GM04504 (cell line): ENCODE measurements around the gene CHDH.

ENCODE experiments used
- DNase-seq: peaks from one replicate; pipeline ENCODE4 v3.0.0-alpha.2; 2012; ENCODE audit warnings: low read depth

CHDH gene

DNA sequence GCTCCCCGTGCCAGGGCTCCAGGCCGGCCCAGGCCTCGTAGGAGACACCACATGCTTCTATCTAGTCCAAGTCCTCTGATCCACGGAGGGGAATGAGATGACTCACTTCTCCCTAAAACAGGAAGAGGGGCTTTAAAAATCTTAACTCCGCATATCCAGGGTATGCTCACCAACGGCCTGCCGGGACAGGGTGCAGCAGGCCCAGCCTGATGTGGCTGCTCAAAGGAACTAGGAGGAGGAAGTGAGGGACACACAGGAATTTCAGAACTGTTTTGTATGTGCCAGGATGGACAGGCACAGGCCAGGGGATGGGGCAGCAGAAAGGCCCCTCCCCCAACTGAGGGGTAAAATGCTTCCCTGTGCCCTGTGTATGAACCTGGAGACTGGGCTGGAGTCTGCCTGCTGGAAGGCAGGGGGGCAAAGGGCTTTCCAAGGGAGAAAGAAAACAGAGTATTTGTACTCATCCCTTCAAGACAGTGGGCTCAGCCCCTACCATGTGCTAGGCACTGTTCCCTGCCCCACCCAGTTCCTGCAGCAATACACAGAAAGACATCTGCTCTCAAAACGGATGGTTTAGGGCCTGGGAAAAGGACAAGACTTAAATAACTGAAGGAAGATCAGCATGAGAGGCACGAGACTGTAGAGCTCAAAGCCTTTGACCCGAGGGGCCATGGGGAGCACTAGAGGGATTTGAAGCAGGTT lies 22.1 kb downstream of the CHDH start:
- DNase-seq = no peak

- DNase-seq = no peak
Observed at GRCh38 chr3:53823026-53823955, 22.9 kb downstream of the CHDH start.

GRCh38 chr3:53822331-53822741 lies 23.9 kb downstream of the CHDH start:
- DNase-seq = no peak

DNA sequence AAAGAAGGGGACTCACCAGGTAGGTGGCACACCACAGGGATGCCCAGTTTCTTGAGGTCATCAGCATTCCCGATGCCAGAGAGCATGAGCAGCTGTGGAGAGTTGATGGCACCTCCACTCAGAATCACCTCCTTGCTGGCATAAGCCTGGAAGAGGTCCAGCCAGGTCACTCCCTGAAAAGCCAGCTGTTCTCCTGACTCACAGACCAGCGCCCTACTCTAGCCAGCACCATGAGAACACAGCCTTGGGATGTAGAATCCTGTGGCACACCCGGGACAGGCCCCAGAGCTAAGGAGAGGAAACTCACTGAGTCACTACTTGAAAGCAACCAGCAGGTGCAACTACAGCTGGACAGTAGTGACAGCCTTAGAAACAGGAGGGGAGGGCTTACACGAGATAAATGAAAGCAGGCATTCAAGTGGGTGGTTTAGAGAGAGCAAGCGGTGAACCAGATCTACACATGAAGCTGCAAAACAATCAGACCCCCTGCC lies 24.5 kb downstream of the CHDH start:
- no peak for DNase-seq

DNA sequence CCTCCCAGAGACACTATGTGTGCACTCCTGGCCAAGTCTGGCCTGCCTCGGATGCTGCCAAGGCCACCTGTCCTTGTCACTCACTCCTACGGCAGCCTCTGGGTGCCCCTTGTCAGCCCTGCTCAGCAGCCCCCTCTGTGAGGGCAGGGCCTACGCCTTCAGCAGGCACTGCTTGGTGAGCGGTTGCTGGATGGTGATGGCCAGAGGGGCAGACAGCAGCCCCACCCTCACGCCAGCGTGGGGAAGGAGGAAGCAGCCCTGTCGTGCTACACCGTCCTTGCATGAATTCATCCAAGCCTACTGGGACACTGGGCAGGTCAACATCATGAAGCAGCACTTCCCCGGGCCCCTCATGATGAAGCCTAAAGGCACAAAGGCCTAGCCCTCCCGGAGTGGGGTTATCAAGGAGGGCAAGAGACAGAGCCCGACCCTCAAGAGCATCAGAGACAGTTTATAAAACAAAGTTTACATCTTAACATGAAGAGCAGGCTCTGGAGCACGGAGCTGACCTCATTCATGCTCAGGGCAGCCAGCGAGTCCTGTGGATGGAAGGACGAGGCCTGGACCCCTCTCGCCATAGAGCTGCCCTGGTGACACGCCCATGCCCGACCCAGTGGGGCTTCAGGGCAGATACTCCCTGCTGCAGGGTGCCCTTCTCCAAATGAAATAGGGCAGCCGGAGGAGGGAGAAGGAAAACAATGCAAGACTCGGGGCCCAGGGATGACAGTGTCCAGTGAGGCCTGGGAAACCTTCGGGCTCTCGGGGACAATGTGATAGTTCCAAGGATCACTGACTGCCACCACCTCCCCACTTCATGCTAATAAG lies 25.3 kb downstream of the CHDH start:
- DNase-seq = no peak

DNA sequence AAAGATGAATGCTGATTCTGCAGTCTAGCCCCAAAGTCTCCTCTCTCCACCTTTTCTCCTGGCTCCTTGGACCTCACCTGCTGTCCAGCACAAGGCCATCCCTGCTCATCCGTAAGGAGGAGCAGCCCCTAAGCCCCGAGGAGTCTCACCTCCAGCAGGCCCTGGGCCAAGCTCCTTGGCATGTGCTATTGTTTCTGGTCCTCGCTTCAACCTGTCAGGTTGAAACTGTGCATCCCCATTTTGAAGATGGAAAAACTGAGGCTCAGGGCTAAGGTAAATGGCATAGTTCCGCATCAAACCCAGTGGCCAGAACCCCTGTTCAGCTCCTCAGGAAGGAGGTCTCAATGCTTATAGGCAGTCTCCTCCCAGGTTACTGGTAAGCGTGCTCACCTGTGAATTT lies 26.1 kb downstream of the CHDH start:
- no peak for DNase-seq

- no peak for DNase-seq
Observed at GRCh38 chr3:53819163-53819868, 26.9 kb downstream of the CHDH start.

DNA sequence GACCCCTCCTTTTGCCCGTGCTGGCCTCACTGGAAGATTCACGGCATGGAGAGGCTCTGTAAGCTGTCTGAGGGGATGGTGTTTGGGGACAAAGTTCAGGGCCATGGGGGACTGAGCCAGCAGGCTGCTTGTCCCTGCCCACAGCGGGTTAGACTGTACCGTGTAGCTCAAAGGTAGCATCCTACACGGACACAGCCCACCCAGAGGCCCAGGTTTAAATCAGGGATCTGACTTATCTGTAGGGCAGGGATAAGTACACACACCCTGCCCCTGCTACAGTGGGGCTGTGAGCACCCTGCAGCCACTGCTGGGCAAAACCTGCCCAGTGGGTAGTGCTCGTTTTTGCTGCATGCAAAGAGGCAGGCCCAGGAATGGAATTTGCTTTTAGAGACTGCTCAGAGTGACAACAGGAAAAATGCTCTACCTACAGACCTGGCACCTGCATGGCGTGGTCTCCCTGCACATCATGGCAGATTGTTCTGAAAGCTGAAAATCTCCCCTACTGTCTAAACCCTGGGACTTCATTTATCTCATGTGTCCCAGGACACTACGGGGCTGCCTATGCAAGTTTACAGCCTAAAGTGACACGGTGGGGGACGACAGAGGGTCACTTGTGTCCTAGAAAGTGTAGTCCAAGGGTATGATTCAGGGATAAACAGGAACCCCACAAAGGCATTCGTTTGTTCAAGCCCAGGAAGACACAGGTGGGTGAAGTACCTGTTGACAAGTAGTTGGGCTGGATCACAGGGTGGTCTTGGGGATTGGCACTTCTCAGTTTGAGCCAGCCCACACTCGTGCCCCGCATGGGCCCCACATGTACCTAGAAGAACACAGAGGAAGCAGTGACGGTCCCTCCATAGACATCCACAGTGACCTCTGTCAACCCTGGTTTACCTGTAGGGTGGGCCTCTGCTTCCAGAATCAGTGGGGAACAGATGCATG lies 27.7 kb downstream of the CHDH start:
- no peak for DNase-seq

DNA sequence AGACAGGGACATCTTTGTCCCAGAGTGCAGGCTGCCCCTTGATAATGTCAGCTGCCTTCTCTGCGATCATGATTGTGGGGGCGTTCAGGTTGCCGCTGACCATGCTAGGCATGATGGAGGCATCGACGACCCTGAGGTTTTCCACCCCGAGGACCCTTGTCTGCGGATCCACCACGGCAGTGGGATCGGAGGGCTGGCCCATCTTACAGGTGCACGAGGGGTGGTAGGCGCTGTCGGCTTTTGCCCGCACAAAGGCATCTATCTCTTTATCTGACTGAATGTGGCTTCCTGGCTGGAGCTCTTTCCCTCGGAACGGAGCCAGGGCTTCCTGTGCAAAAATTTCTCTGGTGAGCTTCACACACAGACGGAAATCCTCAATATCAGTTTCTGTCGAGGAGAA lies 28.4 kb downstream of the CHDH start:
- DNase-seq = no peak

- no peak for DNase-seq
Observed at GRCh38 chr3:53817211-53817610, 29.0 kb downstream of the CHDH start.

DNA sequence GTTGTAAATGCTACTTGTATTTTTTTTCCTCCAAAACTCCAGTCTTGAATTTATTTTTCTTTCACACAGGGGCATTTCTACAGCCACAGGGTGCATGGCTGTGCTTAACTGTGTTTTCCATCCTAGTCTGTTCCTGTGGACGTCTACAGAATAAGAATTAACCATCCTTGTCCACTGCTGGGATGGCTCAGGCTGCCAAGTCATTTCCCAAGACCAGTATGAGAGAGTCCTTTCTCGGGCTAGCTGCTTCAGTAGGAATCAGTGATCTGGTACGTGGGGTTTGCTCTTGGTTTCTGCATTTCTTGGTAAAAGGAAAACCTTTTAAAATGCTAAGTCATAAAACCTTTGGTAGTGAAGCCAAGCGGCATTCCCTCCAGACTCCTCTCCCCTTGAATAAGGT lies 29.8 kb downstream of the CHDH start:
- no peak for DNase-seq

DNA sequence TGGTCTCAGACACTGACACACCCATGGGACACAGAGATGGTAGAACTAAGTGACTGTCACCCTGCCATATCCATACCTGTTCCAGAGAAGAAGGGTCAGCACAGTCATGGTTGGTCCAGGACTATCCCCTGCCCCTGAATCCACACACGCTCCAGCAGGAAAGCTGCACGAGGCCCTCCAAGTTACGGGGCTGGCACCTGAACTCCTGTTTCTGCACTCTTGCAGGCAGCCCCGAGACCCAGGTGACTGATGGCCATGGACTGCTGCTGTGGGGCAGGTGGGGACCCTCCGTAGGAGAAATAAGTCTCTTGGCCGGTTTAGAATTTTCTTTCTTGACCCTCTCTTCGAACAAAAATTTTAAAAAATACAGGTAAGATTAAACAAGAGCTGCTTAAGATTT lies 30.6 kb downstream of the CHDH start:
- DNase-seq = no peak

GRCh38 chr3:53815067-53815466 lies 31.2 kb downstream of the CHDH start:
- no peak for DNase-seq

- no peak for DNase-seq
Observed at GRCh38 chr3:53813876-53814275, 32.3 kb downstream of the CHDH start.

GRCh38 chr3:53813229-53813628 lies 33.0 kb downstream of the CHDH start:
- DNase-seq = no peak

GRCh38 chr3:53812434-53812833 lies 33.8 kb downstream of the CHDH start:
- no peak for DNase-seq

DNA sequence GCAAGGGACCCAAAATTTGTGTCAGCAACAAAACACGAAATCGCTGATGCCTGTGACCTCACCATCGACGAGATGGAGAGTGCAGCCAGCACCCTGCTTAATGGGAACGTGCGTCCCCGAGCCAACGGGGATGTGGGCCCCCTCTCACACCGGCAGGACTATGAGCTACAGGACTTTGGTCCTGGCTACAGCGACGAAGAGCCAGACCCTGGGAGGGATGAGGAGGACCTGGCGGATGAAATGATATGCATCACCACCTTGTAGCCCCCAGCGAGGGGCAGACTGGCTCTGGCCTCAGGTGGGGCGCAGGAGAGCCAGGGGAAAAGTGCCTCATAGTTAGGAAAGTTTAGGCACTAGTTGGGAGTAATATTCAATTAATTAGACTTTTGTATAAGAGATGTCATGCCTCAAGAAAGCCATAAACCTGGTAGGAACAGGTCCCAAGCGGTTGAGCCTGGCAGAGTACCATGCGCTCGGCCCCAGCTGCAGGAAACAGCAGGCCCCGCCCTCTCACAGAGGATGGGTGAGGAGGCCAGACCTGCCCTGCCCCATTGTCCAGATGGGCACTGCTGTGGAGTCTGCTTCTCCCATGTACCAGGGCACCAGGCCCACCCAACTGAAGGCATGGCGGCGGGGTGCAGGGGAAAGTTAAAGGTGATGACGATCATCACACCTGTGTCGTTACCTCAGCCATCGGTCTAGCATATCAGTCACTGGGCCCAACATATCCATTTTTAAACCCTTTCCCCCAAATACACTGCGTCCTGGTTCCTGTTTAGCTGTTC lies 34.9 kb downstream of the CHDH start:
- no peak for DNase-seq

DNA sequence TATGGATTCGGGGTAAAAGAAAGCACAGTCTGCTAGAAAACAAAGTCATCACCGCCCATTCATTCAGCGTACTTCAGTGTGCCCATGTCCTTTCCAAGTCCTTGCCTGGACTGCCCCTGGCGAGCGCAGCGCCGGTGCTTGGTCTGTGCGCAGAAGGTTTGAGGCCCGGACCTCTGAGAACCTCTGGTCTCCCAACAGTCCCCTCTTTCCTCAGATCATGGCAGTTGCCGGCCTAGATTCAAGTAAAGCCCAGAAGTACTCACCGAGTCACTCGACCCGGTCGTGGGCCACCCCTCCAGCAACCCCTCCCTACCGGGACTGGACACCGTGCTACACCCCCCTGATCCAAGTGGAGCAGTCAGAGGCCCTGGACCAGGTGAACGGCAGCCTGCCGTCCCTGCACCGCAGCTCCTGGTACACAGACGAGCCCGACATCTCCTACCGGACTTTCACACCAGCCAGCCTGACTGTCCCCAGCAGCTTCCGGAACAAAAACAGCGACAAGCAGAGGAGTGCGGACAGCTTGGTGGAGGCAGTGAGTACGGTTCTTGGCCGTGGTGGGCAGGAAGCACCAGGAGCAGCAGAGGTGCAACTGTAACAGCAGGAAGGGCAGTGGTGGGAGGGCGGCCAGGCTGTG lies 36.3 kb downstream of the CHDH start:
- no peak for DNase-seq

GRCh38 chr3:53809267-53809666 lies 37.0 kb downstream of the CHDH start:
- DNase-seq = no peak
